ENCODE data around the gene WWC1.

DNA sequence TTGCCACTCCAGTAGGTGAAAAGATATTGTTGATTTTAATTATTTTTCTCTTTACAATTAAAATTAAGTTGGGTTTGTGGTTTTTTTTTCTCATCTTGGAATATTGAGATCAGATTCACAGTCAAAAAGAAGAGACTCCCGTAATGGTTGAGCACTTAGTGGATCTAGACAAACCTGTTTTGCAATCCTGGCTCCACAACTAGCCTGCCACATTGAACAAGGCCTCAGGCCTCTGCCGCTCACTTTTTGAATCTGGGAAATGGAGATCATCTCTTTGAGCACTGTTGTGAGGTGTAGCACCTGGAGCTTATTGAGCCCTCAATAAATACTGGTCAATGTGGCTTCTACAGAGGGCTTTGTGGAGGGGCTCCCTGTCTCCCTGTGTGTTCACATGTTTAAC, 157.7 kb downstream of the WWC1 start:
- no peak for TF ChIP-seq CTCF (IDR thresholded peaks at IDR 0.05)
- TF ChIP-seq POLR2AphosphoS5 (IDR thresholded peaks at IDR 0.05), result peak; percentile 62
- TF ChIP-seq POLR2A (IDR thresholded peaks at IDR 0.05), result no peak
